DND-41 (cell line): Measurements from ENCODE around the gene DYSF.

ENCODE experiments used
- CTCF ChIP-seq: IDR thresholded peaks from 2 replicates; pipeline ENCODE4 v1.5.1; 2012; ENCODE audit warnings: borderline replicate concordance, low read length, moderate library complexity, mild to moderate bottlenecking; ENCODE audit not compliant: poor library complexity, severe bottlenecking; ENCODE audit errors: extremely low read depth
- EZH2 ChIP-seq: IDR thresholded peaks from 3 replicates; pipeline ENCODE4 v1.6.1; 2012; ENCODE audit warnings: borderline replicate concordance, low read depth, mild to moderate bottlenecking, moderate library complexity, low read length, inconsistent platforms; ENCODE audit not compliant: severe bottlenecking

GRCh38 chr2:71521436-71521950 lies 68.1 kb downstream of the DYSF start:
- TF ChIP-seq CTCF = no peak
- TF ChIP-seq EZH2 = no peak
